Stimulated activated CD4-positive, alpha-beta T cell treated with anti-CD3 and anti-CD28 coated beads, Interleukin-4, amount 100 ng/mL, for 1 hour (primary cell): ENCODE data around the gene COLQ.
"Not testable (repeated sequence)": the region's sequence is repeated elsewhere in the genome, so short reads cannot be mapped to it uniquely, and the experiment has no call there.

Experiments used
- DNase-seq: peaks from one replicate; pipeline ENCODE4 v3.0.0-alpha.2; 2020

The COLQ gene

DNA sequence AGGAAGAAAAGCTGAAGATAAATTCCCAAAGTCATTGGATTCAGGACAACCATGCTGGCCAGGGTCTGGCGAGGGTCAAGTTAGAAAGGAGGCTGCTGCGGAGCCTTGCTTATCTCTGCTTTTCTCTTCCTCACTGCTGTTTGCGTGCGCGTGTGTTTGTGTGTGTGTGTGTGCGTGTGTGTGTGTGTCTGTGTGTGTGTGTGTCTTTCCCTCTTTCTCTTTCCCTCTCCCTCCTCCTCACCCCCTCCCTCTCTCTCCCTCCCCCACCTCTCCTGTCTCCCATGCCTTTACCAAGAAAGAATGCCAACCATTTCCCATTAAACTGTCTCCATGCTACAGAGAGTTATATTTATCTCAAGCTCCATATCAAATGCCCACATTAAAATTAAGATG is at the start of gene COLQ:
Gene COLQ (minus strand): TSS at position 134 of the 393 bp plus-strand sequence. CDS start 81 bp downstream, at position 53.
- DNase-seq = no peak

DNA sequence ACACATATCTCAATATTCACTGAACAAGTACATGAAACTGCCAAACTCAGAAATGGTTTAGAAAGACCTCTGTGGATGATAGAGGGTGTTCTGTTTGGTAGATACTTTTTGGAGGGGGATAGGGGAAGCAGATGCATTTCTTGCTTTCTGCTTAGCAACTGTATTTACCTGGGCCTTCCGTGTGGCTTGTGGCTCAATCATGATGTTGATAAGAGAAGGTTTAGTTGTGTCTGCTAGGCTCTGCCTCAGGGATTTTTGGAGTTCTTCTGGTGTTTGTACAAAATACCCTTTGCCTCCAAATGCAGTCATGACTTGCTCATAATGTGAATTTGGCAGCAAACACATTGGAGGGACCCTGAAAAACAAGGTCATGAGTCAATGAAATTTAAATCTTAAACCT is 41.7 kb upstream of the COLQ start:
- DNase-seq = no peak

DNA sequence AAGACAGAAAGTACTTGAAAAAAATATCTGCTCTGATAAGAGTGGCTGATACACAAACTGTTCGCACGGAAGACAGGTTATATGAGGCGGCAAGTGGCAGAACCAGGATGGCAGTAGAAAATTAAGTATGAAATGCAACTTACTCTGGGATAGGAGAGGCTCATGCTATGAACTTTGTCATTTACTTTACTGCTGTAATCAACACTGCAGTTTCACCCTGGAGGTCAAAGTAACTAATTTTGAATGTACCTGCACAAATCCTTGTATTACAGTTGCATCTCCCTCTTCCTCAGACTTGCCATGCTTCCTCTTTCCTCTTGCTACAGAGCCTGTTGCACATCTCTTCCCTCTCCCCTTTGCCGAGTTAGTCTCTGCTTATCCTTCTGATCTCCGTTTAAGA is 41.1 kb upstream of the COLQ start:
- no peak for DNase-seq

DNA sequence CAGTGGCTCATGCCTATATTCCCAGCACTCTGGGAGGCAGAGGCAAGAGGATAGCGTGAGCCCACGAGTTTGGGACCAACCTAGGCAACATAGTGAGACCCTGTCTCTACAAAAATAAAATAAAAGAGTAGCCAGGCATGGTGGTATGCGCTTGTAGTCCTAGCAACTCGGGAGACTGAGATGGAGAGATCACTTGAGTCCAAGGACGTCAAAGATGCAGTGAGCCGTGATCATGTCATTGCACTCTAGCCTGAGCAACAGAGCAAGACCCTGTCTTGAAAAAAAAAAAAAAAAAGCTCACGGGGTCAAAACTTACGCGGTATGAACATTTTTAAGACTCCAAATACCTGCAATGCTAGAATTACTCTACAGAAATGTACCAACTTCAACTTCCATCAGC is 37.1 kb upstream of the COLQ start:
- DNase-seq = no peak

DNA sequence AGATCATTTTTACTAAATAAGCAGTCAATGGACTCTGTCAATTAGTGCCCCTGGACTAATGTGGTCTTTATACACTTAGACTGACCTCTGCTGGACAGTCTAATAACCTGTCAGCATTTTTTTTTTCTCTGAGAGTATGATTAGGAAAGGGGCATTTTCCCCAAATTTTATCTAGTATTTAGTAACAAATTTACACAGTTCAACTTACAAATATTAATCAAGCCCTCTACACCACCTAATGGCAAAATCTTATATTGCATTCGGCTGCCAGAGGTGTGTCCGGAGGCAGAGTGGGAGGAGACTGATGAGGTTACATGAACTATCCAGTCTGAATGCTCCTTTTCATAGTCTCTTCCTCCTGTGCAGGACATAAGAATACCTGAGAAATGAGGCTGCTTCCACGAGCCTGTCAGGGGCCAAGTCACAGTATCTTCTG is 36.0 kb upstream of the COLQ start:
- DNase-seq = peak; percentile 24

DNA sequence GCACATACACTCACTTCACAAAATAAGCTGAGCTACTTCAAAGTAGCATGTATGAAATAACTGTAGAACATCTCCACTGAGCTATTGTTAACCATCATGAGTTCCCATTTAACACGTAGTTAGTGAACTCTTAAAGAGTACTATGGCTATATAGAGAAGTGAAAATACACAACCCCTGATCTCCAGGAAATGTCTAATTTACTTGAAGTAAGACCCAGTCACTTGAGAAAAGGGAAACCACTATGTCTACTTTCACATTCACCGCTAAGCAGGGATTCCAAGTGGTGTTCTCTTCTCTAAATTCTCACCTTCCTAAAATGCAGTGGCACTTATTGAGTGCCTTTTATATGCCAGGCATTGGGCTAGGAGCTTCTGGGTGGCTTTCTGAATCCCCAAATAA is 35.0 kb upstream of the COLQ start:
- DNase-seq = no peak

DNA sequence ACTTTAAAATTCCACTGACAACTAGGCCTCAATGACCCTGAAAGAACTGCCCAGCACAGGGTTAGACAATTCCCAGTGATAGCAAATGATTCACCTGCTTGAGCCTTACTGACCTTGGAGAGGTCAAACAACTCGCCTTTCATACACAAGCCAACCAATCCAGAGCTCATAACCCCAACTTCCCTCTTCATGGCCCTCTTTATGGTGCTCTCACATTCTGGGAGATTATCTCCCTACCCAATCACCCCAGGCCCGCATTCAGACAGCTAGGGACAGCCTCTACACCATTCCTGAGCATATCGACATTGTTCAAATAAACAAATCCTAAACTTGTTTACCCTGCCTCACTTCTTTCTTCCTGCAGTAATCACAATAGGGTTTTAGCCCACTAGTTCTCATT is 32.2 kb upstream of the COLQ start:
- no peak for DNase-seq

DNA sequence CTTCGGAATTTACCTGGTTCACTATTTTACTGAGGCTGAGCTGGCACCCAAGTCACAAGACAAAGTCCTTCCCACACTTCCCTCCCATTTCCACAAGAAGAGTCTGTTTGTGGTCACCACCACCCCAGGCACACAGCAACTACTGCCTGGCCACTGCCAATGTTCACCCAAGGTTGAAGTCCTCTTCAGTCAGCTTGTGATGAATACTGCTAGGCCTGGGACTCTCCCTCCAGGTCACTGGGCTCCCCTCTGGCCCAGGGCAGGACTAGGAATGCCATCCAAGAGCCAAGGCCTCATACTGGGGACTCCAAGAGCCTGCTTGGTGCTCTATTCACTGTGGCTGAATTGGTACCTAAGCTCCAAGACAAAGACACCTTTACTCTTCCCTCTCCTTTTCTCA is 30.4 kb upstream of the COLQ start:
- no peak for DNase-seq

DNA sequence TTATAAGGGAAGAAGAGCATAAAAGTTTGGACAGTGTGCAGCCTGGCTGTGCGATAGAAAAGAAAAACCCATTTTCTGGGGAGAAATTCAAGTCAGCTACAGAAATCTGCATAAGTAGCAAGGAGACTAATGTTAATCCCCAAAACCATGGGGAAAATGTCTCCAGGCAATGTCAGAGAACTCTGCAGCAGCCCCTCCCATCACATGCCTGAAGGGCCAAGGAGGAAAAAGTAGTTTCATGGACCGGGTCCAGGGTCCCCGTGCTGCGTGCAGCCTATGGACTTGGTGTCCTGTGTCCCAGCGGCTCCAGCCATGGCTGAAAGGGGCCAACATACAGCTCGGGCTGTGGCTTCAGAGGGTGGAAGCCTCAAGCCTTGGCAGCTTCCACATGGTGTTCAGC is 28.3 kb upstream of the COLQ start:
- DNase-seq = no peak

DNA sequence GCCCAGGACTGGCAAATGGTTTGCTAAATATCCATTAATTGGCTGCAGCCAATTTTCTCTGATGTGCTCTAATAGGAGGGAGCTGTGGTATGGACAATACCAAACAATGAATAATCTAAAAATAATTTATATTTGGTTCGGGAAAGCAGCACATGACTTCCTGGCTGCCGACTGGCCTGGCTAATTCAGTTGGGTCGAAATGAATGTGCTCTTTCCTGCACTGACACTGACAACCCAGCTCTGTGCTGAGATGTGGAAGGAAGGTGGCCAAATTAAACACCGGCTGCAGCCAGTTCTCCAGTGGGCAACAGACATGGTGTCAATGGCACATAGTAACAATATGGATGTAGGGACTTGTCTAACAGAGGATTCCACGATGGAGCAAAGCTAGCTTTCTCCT is 21.1 kb upstream of the COLQ start:
- no peak for DNase-seq

DNA sequence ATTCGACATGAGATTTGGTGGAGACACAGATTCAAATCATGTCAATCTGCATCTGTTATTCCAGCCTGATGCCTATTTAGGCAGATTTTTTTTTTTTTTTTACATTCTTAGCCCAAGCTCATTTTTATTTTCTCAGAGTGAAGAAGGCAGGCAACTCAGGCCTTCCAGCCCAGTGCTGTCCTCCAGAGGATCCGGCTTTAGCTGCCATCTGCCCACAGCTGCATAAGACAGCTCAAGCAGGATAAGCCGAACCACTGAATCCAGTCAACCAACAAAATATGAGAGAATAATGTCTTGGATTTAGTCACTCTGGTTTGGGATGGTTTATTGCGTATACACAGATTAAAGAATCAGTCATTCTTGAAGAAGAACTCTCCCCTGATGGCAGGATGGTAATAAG is 19.9 kb upstream of the COLQ start:
- no peak for DNase-seq

DNA sequence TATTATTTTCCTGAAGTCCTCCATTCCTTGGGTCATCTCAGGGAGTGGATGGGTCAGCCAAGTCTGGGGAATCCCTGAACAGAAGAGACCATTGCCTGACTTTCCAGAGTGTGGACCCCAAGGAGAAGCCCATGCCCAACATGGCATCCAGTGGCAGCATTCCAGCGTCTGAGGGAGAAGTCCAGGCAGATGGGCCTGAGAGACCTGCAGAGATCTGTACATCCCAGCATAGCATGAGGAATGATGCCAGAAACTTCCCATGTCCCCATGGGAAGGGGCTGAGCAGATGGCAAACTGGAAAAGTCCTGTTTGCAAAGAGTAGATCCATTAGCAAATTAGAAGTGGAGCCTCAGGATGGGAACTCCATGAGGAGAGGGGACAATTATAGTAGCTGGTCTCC is 17.6 kb upstream of the COLQ start:
- DNase-seq = no peak

DNA sequence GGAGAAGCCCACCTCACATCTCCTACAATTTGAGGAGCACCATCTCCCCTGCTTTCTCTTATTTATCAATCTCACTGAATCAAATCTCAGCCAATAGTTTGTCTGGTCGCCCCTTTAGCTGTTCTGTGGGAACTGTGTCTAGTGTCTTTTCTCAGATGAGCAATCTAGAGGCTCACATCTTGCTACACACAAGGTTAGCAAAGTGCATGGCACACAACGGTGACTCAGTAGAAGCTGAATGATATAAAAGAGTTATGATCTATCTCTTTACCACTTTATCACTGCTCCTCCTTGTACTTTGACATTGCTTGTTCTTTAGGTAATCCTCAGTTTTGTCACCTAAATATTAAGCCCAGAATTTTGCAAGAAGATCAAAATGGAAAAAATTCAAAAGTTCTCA is 16.8 kb upstream of the COLQ start:
- no peak for DNase-seq

DNA sequence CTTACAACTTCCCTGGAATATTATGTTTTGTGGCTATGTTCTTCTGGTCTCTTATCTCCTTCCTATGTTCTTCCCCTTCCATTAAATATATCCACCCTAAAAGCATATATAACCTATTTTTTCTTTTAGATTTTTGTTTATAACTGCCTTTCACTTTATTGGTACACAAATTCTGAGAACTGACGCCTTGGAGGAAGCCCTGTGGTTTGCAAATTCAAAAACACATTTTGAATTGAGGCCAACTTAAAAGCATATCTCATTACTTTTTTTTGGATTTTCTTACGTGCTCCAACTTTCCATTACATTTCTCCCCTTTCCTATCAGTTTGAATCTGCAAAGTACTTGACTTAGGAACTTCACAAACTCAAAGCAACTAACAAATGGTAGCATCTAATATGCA is 15.3 kb upstream of the COLQ start:
- no peak for DNase-seq

DNA sequence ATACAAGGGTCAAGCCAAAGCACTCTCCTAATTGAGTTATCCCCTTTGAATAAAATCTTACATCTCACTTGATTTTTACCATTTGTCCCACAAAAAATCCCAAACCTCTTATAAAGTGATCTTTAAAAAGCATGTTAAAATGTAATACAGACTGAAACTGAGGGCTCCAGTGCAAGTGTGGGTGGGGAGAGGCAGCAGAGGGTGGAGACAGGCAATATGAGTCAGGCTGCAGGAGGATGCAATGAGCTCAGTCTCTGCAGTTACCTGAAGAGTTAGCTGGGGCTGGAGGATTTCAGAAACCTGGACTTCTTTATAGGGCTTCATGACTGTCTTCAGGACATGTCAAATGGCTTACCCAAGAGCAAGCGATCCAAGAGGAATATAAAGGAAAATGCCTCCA is 14.2 kb upstream of the COLQ start:
- peak; percentile 49 for DNase-seq

DNA sequence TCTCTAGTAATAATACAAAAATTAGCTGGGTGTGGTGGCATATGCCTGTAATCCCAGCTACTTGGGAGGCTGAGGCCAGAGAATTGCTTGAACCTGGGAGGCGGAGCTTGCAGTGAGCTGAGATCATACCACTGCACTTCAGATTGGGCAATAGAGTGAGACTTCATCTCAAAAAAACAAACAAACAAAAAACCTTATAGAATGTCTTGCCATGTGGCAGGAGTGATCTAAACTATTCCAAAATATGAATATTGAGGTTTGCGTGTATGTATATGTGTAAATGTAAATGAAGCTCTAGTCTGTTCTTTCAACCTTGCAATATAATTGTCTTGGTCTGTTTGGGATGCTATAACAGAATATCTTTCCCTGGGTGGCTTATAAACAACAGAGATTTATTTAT is 11.1 kb upstream of the COLQ start:
- DNase-seq = not testable (repeated sequence)

DNA sequence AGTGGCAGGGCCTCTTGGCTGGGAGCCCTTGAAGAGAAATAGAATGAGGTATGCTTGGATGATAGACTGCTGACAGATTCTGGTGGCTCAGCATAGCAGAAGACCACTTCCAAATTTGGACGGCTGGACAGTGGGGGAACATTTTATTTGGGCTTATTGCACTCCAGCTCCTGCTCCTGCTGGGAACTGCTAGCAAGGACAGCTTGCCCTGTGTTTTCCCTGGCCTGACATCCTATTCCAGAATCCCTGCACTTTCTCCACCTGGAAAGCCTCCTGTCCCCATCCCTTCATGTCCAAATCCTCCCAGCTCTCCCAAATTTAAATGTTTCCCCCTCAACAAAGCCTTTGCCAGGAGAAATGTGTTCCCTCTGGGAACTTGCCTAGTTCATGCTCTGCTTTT is 9.8 kb upstream of the COLQ start:
- no peak for DNase-seq

DNA sequence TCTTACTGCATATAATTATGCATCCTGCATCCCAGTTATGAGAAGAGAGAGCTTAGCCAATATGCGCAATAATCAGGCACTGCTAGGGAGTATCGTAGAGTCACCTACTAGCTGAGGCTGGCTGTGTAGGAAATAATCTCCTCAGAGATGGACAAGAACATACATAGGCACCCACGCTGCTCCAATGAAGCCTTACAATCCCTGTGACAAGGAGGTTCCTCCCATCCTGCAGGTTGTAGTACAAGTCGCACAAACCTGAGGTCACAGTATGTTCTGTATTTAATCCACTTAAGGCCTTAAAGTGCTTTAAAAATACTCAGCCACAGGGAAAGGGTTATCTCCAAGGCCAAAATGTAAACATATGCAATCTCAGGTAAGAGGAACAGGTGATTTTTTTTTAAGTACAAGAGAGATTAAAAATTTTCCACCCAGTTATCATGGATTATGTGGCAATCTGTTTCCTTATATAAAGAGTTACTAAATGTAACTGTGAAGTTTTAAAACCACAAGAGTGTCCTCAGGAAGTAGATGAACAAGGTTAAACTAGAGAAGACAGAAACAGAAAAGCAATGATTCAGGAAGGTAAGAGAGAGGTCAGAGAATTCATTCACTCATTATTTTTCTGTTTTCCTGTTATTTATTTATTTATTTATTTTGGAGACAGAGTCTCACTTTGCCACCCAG is 7.5 kb upstream of the COLQ start:
- DNase-seq = no peak

DNA sequence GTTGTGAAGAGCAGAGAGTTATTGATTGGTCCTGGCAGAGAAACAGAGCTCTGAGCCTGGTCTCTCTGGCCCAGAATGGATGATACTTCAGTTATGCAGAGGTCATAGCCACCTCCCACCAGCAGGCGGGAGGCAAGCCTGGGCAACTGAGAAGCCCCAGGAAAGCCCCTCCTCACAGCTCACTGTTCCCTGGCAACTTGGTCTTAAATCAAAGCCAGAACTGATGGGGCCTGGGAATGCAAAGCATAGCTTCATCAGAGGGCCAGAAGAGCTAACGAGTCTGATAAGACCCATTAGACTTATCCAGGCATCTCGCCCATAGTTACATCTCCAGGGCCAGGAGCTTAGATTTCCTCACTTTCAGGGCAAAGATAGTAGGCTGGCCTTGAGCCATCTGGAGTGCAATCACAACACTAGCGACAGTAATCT is 5.5 kb upstream of the COLQ start:
- no peak for DNase-seq

DNA sequence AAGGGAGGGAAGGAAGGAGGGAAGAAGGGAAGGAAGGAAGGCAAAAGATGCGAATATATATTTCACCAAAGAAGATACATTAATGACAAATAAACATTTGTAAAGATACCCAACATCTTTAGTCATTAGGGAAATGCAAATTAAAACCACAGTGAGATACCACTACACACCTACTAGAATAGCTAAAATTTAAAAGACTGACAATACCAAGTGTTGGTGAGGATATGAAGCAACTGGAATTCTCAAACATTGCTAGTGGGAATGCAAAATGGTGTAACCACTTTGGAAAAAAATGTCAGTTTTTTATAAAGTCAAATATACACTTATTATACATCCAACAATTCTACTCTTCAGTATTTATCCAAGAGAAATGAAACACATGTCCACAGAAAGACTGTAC is 4.3 kb upstream of the COLQ start:
- no peak for DNase-seq

DNA sequence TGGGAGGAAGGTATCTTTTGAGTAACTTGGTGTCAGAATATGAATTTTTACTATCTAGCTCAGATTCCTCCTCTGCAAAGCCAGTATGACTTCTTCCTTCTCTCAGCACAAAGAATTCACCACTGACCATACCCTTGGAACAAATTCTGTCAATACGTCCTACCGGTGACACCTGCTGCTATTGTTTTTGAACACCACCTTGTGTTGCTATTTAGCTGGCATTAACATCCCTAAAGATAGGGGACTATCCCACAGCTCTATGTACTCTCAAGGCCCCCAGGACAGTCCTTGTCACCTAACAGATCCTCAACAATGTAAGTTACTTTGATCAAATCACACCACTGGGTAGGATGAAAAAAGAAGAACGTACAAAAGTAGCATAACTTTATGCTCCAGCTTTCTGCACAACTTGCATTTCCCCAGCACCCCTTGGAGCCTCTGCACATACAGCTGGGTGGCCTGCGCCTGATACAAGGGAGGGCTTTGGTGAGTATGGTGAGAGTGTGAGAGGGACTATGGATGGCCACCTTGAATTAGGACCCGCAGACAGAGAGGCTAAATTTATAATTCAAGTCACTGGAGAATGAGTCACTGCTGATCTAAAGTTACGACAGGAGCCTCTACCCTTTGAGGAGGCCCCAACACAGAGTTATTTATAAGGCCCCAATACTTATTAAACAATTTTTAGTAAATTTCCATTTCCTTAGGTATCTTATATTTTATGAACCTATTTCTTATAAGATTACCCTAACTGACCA is 2.3 kb upstream of the COLQ start:
- DNase-seq = no peak

DNA sequence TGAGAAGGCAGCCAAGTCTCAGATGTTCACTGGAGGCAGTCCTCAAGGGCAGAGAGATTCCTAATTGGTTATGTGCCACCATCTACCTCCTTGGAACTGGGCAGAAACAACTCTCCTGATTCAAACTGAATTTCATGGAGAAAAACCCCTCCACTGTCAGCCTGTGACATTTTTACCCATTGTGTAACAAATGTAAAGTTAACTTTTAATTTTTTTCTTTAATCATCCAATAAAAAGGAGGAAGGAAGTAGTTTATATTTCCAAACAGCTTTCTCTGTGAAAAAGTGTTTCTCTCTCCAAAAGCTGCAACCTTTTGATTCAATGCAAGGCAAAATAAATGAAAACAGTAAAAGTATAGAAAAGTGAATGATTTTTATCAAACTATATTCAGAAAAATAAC is 510 bp upstream of the COLQ start:
- no peak for DNase-seq

DNA sequence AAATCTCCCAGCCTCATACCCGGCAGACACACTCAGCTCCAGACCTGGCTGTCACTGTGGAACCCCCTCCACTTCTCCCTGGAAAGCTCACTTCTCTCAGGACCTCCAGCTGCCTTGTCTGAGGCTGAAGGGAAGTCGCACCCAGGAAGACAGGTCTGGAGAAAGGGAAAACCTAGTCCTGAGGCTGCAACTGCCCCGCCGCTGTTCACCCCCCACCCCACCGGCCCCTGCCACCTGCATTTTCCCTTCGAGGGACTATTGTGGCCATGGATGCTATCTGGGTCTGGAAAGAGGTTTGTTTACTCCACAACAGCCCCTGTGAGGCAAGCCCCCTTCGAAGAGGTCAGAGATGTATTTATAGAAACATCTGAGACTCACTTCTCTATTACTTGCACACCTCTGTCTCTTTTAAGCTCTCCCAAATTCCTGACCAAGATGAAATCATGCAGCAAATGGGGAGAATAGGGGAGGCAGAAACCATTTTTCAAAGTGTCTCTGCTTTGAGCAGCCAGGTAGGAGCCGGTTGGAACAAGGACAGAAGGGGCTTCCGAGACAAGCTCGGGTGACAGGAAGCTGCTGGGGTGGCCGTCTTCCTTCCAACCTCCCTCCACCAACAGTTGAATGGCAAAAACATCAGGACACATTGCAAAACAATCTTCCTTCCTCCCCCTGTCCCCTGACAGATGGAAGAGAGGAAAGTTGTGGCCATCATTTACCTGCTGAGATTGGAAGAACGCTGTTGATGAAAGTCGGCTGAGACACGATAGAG is 518 bp downstream of the COLQ start:
- DNase-seq = no peak

DNA sequence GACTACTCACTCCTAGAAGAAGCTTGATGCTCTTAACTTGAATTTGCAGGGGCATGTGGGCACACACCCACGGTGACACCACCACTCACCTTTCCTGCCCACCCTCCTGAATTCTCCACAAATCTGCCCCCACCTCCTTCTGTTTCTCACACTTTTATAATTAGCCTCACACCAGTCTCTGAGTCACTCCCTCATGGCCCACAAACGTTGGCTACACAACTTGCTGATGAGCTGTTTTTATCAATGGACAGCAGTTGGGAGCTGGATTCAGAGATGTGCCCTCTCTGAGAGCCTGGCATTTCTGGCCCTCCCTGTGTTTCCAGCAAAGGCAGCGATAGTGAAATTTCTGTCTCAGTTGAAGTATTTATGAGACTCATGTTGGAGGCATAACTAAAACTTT is 1.3 kb downstream of the COLQ start:
- DNase-seq = no peak
